ENCODE data around the gene RPS21. TPM values are rescaled to one million over a fixed set of nuclear protein-coding genes. Genes with fewer than 3 reads are reported as not detected.

RPS21 gene
- total RNA-seq, 2 donors from 2014 or later = 1,025 to 2,724 TPM

DNA sequence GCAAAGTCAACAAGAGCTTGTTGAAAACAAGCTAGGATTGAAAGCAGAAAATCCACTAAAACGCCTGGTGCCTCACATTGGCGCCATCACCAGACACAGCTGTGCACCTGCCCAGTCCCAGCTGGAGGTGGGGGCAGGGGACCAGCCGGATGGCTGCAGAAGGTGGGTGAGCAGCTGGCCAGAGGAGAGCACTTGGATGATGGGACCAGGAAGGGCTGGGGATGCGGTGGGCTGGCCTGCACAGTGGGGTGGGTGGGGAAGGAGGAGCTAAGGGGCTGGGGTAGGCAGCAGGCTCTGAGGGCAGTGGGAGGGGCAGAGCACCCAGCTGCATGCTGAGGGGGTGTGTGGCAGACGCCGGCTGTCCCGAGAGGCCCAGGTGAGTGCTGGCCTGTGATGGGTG lies 13.1 kb downstream of the RPS21 start:
- H3K36me3 ChIP-seq = no peaks in the 10 kb centered on the region
- TF ChIP-seq, protein P1, sequence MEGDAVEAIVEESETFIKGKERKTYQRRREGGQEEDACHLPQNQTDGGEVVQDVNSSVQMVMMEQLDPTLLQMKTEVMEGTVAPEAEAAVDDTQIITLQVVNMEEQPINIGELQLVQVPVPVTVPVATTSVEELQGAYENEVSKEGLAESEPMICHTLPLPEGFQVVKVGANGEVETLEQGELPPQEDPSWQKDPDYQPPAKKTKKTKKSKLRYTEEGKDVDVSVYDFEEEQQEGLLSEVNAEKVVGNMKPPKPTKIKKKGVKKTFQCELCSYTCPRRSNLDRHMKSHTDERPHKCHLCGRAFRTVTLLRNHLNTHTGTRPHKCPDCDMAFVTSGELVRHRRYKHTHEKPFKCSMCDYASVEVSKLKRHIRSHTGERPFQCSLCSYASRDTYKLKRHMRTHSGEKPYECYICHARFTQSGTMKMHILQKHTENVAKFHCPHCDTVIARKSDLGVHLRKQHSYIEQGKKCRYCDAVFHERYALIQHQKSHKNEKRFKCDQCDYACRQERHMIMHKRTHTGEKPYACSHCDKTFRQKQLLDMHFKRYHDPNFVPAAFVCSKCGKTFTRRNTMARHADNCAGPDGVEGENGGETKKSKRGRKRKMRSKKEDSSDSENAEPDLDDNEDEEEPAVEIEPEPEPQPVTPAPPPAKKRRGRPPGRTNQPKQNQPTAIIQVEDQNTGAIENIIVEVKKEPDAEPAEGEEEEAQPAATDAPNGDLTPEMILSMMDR (IDR thresholded peaks at IDR 0.05) = no peak
- ATAC-seq (ENCODE audit: insufficient number of reproducible peaks, low FRiP score, low read depth) = no peak
- H3K27ac ChIP-seq = no peak overlapping the region
- H3K9me3 ChIP-seq = no peaks in the 10 kb centered on the region
- H3K27me3 ChIP-seq (replicated peaks; ENCODE audit: insufficient read depth) = no peaks in the 10 kb centered on the region
- no peak overlapping the region for H3K4me3 ChIP-seq
- H3K4me1 ChIP-seq (ENCODE audit: control insufficient read depth in 1 of 2, low read depth in 2 of 2) = peaks cover 0 to 2% of the 10 kb centered on the region in 2 donors
- no peak for DNase-seq (ENCODE audit: low spot score)

DNA sequence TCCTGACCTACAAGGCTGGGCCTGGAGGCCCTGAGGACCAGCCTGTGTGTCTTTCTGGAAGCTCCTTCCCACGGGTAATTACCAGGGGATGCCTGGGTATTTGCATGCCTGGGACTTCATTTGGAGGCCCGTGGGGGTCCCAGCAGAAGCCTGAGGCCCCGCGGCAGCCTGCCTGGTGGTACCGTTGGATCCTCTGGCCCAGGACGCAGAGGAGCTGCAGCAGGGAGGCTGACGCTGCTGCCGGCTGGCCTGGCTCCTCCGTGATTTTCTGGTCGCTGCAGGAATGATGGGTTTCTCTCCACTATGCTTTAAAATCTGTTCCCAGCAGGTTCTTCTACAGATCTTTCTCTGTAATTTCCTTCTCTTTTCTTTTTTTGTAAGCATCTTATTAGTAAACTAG lies 13.6 kb downstream of the RPS21 start:
- peaks cover 2 to 7% of the 10 kb centered on the region in 2 donors for H3K4me1 ChIP-seq (ENCODE audit: control insufficient read depth in 1 of 2, low read depth in 2 of 2)
- no peak overlapping the region for H3K27ac ChIP-seq
- H3K4me3 ChIP-seq = no peak overlapping the region
- H3K36me3 ChIP-seq = no peaks in the 10 kb centered on the region
- DNase-seq (ENCODE audit: low spot score) = no peak
- no peak for ATAC-seq (ENCODE audit: insufficient number of reproducible peaks, low FRiP score, low read depth)
- no peaks in the 10 kb centered on the region for H3K9me3 ChIP-seq
- H3K27me3 ChIP-seq (replicated peaks; ENCODE audit: insufficient read depth) = no peaks in the 10 kb centered on the region
- TF ChIP-seq, protein P1 (IDR thresholded peaks at IDR 0.05) = no peak

DNA sequence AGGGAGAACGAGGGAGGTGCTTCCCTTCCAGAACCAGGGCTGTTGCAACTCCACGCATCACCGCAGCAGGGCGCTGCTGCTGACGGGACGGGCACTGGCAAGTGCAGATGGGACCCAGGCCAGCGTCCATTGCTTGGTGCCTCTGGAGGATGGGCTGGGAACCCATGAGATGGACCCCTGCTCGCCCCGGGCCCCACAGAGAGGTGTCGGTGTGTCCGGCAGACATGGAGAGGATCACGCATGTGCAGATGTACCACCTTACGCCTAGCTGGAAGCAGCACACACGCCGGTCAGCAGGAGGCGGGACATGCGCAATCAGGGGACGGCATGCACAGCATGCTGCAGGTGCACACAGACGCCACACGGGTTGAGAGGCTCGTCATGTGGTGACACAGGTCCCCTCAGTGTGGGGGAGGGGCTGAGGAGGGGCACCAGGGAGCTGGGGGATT lies 14.5 kb downstream of the RPS21 start:
- peaks cover 10 to 15% of the 10 kb centered on the region in 2 donors for H3K4me1 ChIP-seq (ENCODE audit: control insufficient read depth in 1 of 2, low read depth in 2 of 2)
- DNase-seq (ENCODE audit: low spot score) = no peak
- no peaks in the 10 kb centered on the region for H3K9me3 ChIP-seq
- H3K36me3 ChIP-seq = no peaks in the 10 kb centered on the region
- no peak overlapping the region for H3K27ac ChIP-seq
- H3K4me3 ChIP-seq = no peak overlapping the region
- TF ChIP-seq, protein P1 (IDR thresholded peaks at IDR 0.05) = no peak
- no peak for ATAC-seq (ENCODE audit: insufficient number of reproducible peaks, low FRiP score, low read depth)
- H3K27me3 ChIP-seq (replicated peaks; ENCODE audit: insufficient read depth) = no peaks in the 10 kb centered on the region

DNA sequence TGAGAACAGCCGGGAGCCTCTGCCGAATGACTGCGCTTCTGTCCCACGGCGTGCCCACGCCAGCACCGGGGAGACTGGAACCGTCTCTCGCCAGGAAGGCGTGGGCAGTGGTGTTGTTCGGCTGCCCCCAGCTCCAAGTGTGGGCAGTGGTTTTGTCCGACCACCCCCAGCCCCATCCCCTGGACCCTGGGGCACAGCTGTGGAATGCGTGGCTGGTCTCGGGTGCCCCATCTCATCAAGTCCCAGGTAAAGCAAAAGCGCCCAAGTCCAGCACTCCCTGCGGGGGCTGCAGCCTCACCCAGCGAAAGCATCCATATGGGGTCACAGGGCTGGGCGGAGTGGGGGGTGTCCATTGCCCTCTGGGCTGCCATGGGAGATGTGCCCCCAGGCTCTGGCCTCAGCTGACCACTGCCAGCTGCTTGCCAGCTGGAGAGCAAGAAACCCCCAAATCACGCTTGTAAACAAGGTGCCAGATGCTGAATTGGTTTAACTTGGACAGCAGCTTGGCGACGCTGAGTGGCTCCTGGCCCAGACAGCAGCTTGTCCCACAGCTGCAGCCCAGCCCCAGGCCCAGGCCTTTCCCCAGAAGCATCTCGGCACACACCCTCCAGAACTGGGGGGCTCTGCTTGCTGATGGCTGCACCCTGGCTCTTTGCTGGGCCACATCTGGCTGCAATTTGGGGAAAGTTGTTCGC lies 15.7 kb downstream of the RPS21 start:
- no peak overlapping the region for H3K27ac ChIP-seq
- no peaks in the 10 kb centered on the region for H3K9me3 ChIP-seq
- H3K4me1 ChIP-seq (ENCODE audit: control insufficient read depth in 1 of 2, low read depth in 2 of 2) = peaks cover 12 to 22% of the 10 kb centered on the region in 2 donors
- no peaks in the 10 kb centered on the region for H3K36me3 ChIP-seq
- TF ChIP-seq, protein P1 (IDR thresholded peaks at IDR 0.05) = no peak
- DNase-seq (ENCODE audit: low spot score) = no peak
- no peaks in the 10 kb centered on the region for H3K27me3 ChIP-seq (replicated peaks; ENCODE audit: insufficient read depth)
- no peak overlapping the region for H3K4me3 ChIP-seq
- no peak for ATAC-seq (ENCODE audit: insufficient number of reproducible peaks, low FRiP score, low read depth)

DNA sequence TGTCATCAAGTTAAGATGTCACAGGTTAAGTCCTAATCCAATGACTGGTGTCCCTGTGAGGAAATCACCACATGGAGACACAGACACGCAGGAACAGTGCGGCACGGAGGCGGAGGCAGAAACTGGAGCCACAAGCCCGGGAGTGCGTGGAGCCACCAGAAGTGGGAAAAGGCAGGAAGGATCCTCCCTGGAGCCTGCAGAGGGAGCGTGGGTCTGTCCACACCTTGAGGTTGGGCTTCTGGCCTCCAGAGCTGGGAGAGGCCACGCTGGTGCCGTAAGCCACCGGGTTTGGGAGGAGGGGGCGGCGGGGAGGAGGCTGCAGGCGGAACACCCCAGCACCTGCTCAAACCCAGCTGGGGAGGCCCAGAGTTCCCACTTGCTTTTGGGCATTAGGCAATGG lies 16.4 kb downstream of the RPS21 start:
- Histone ChIP-seq H3K27ac (no peak overlapping the region), H3K27me3 (replicated peaks; ENCODE audit: insufficient read depth) (no peaks in the 10 kb centered on the region), H3K4me3 (no peak overlapping the region), H3K9me3 (no peaks in the 10 kb centered on the region), H3K36me3 (no peaks in the 10 kb centered on the region), H3K4me1 (ENCODE audit: control insufficient read depth in 1 of 2, low read depth in 2 of 2) (peaks cover 12 to 23% of the 10 kb centered on the region in 2 donors)
- DNase-seq (ENCODE audit: low spot score) (no peak), ATAC-seq (ENCODE audit: insufficient number of reproducible peaks, low FRiP score, low read depth) (no peak)
- TF ChIP-seq, protein P1 (IDR thresholded peaks at IDR 0.05) = no peak

Data from thoracic aorta (tissue), 2 donors.